HepG2 (cell line): ENCODE data around the gene ZER1. TPM values are rescaled to one million over a fixed set of nuclear protein-coding genes. Genes with fewer than 3 reads are reported as not detected.

Experiments used
- ATAC-seq: fragments of 200-7000 bp; cut with Tn5 transposase; 3 replicates; pipeline ENCODE4 v1.9.1; 2020; ENCODE audit warnings: mild to moderate bottlenecking, moderate library complexity
- BruUV-seq: library from RNA; stranded (reverse); fragments of 400-500 nt; replicated peaks from 2 replicates; lab custom pipeline; 2021; lab: Mats Ljungman, UMichigan
- CTCF ChIA-PET: fragments of 300-600 bp; formaldehyde crosslinking; extraction: SDS; loops from one replicate; lab custom pipeline; 2021; ENCODE audit warnings: low total read pairs, inconsistent platforms, low intra/inter-chr PET ratio; lab: Yijun Ruan, JAX
- POLR2A ChIA-PET: fragments of 350-600 bp; sonication (Branson Sonifier 250); formaldehyde crosslinking; loops from one replicate; lab custom pipeline; 2020; ENCODE audit warnings: antibody characterized with exemption, inconsistent platforms; lab: Yijun Ruan, JAX
- DNase-seq: peaks from one replicate; pipeline ENCODE4 v3.0.0-alpha.2; 2015; ENCODE audit warnings: low spot score
- FAIRE-seq: peaks from 3 replicates; lab custom pipeline; 2011; peaks lifted over from hg19 to GRCh38; lab: Jason Lieb, UNC
- H2AFZ ChIP-seq: one replicate; pipeline ENCODE4 v1.6.1; 2011; ENCODE audit warnings: low read length, inconsistent platforms
- H3K27ac ChIP-seq: fragments of 300-600 bp; 3 replicates; pipeline ENCODE4 v1.8.0; 2011; ENCODE audit warnings: mixed run types, mild to moderate bottlenecking, mixed read lengths, low read length, inconsistent platforms; ENCODE audit not compliant: insufficient read depth; ENCODE audit errors: extremely low read length
- H3K27me3 ChIP-seq, 2 experiments: fragments of 200-600 bp in 1 of 2; 2 replicates in 1 of 2; 3 replicates in 1 of 2; pipeline versions ENCODE4 v1.6.0 to v1.8.0; 2011; ENCODE audit warnings: low read length in 2 of 2, mild to moderate bottlenecking in 2 of 2, moderate library complexity in 2 of 2, inconsistent platforms in 1 of 2; ENCODE audit not compliant: insufficient read depth in 2 of 2, control insufficient read depth in 1 of 2
- H3K36me3 ChIP-seq, 2 experiments: fragments of 200-600 bp in 1 of 2; replicated peaks in 1 of 2; 2 replicates in 1 of 2; 3 replicates in 1 of 2; pipeline versions ENCODE4 v1.5.1 to v1.8.0; 2011; ENCODE audit warnings: low read length in 2 of 2, inconsistent platforms in 1 of 2; ENCODE audit not compliant: insufficient read depth in 2 of 2, control insufficient read depth in 1 of 2
- H3K4me1 ChIP-seq: 2 replicates; pipeline ENCODE4 v1.5.1; 2012; ENCODE audit warnings: low read length, inconsistent platforms; ENCODE audit not compliant: insufficient read depth
- H3K4me2 ChIP-seq: 2 replicates; pipeline ENCODE4 v1.6.0; 2011; ENCODE audit warnings: low read depth, low read length, inconsistent platforms
- H3K4me3 ChIP-seq, 3 experiments: fragments of 200-600 bp in 1 of 3; sonication (generic), shearing (Covaris generic) in 1 of 3; replicated peaks in 1 of 3; 2 replicates each; pipeline ENCODE4 v1.5.1; 2011 to 2016; ENCODE audit warnings: low read length in 3 of 3, inconsistent platforms in 2 of 3, low read depth in 2 of 3, mild to moderate bottlenecking in 2 of 3, control low read depth in 1 of 3, mixed read lengths in 1 of 3; ENCODE audit not compliant: insufficient read depth in 1 of 3
- H3K79me2 ChIP-seq: one replicate; pipeline ENCODE4 v1.6.1; 2011; ENCODE audit warnings: low read length, inconsistent platforms; ENCODE audit not compliant: insufficient read depth
- H3K9ac ChIP-seq: 2 replicates; pipeline ENCODE4 v1.6.0; 2011; ENCODE audit warnings: mild to moderate bottlenecking, low read depth, low read length, inconsistent platforms; ENCODE audit not compliant: insufficient read depth
- H3K9me3 ChIP-seq: 2 replicates; pipeline ENCODE4 v1.5.1; 2012; ENCODE audit warnings: mild to moderate bottlenecking, low read length
- H4K20me1 ChIP-seq: 2 replicates; pipeline ENCODE4 v1.6.0; 2011; ENCODE audit warnings: inconsistent platforms, mild to moderate bottlenecking, low read length, moderate library complexity; ENCODE audit not compliant: insufficient read depth
- AGO2 ChIP-seq: fragments of 200-400 bp; formaldehyde crosslinking; optimal IDR thresholded peaks from 2 replicates; pipeline ENCODE3; 2017; ENCODE audit warnings: mild to moderate bottlenecking, low read depth, low read length, moderate library complexity
- ARID5B ChIP-seq: IDR thresholded peaks from 2 replicates; pipeline ENCODE4 v1.4.0; 2020; ENCODE audit warnings: mild to moderate bottlenecking, missing genetic modification reagents
- NCOA2 ChIP-seq: sonication (generic); formaldehyde crosslinking; IDR thresholded peaks from 2 replicates; pipeline ENCODE4 v1.8.0; 2022; ENCODE audit warnings: inconsistent platforms
- POLR2AphosphoS5 ChIP-seq: IDR thresholded peaks from 2 replicates; pipeline ENCODE4 v1.6.1; 2012; ENCODE audit warnings: low read depth, low read length
- RXRB ChIP-seq: IDR thresholded peaks from 2 replicates; pipeline ENCODE4 v1.6.1; 2016; ENCODE audit warnings: borderline replicate concordance, missing genetic modification reagents, missing compliant biosample characterization
- WGBS: methylation state at CpG from one replicate; pipeline ENCODE4 v1.1.6; 2017; ENCODE audit warnings: low lambda C conversion rate; 5-methylcytosine and 5-hydroxymethylcytosine counted together
- in situ Hi-C: cut with HindIII; loops from 2 replicates; pipeline ENCODE4 v1.10.0; 2017; ENCODE audit warnings: low pct_unique_long_range_greater_than_20kb; ENCODE audit not compliant: extremely low pct_ligation_motif_present
- intact Hi-C: fragments of 100-400 bp; cut with micrococcal nuclease; formaldehyde crosslinking; loops from one replicate; pipeline ENCODE4 v1.10.0; 2022; ENCODE audit not compliant: unreplicated experiment
- polyA plus RNA-seq, 8 experiments: library from polyadenylated mRNA; depleted of rRNA in 3 of 8; stranded (reverse) in 7 of 8; unstranded in 1 of 8; fragments of >200 nt; fragmentation: Illumina TruSeq in 4 of 8; extraction: Trizol in 4 of 8; gene quantifications; 2 replicates each; pipeline versions ENCODE4 v1.2.1 to v1.2.3, GENCODE V29; 2011 to 2016; ENCODE audit warnings: low read depth in 4 of 8, missing spikeins in 1 of 8, mixed read lengths in 1 of 8; ENCODE audit not compliant: insufficient read depth in 1 of 8
- total RNA-seq, 5 experiments: library from RNA; depleted of rRNA; stranded (reverse); fragments of >200 nt; fragmentation: Illumina TruSeq; extraction: Trizol; gene quantifications; 2 replicates each; pipeline ENCODE4 v1.2.3, GENCODE V29; 2016; ENCODE audit warnings: low read depth in 1 of 5
- TF ChIP-seq, protein P1 (sequence below): sonication (generic); formaldehyde crosslinking; IDR thresholded peaks from 2 replicates; pipeline ENCODE4 v1.8.0; 2022; ENCODE audit warnings: missing genetic modification reagents, mild to moderate bottlenecking, borderline replicate concordance

The ZER1 gene
- total and polyA plus RNA-seq, 2 of the 13 experiments (the other 11 are each of a cell fraction or from before 2014, with no cell fraction given): 7.7 to 40.0 TPM

DNA sequence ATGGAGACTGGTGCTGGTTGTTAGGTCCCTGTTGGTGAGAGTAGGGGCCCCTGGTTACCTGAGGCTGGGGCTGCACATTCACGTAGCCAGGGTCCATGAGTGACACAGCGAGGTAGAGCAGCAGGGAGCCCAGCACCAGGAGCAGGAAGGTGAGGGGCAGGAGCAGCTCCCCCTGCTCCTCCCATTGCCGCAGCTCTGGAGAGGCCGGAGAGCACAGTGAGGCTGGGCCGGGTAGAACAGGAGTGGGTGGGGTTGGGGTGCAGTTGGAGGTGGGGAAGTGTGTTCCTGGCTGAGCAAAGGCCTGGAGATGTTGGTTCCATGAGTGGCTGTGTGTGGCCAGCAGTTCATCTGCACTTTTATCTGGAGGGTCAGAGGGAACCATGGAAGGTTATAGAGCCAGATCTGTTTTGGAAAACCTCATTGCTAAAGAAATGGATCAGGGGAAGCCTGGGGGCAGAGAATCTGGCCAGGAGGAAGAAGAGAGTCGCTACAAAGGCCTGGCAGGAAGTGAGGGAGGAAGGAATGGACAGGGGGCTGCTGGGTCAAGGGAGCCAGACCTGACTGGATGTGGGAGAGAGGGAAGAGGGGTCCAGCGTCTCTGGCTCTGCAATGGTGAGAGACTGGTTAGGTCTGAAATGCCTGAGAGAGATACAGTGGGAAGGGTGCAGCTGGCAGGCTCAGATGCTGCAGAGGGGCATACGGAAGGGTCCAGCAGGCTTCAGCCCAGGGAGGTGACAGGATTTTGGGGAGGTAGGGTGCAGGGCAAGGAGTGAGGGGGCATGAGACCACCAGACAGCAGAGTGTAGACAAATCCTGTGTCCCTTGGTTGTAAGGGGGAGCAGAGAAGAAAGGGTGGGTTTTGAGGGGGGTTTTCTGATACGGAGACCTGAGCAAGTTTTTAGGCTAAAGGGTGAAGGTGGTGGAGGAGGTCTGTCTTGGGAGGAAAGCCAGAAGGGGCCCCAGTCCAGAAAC lies 49.1 kb downstream of the ZER1 start:
- peaks cover 7% of the 10 kb centered on the region for H3K79me2 ChIP-seq
- H2AFZ ChIP-seq: no peak overlapping the region
- no peaks in the 10 kb centered on the region for H4K20me1 ChIP-seq
- no peaks in the 10 kb centered on the region for H3K27me3 ChIP-seq
- ChIA-PET POLR2A (interaction anchor here (0.9 to 3.3 kb wide), 4 partner anchors 25 to 96 kb away, joined by 4 to 20 read pairs (median 10); partner anchors contain the start of gene ENDOG), CTCF (no interaction called here)
- peak overlapping the region; percentile 85 for H3K4me2 ChIP-seq
- peaks cover 47% of the 10 kb centered on the region for H3K4me1 ChIP-seq
- FAIRE-seq (no peak), ATAC-seq (no peak), DNase-seq (no peak)
- H3K27ac ChIP-seq: peak overlapping the region; percentile 19
- peak overlapping the region; percentile 76; the same call in 1 of the 2 replicates for H3K9ac ChIP-seq
- H3K36me3 ChIP-seq: no peaks in the 10 kb centered on the region; a peak in 1 of 5 replicates
- 73% methylated on average over 9 of the region's 9 CpGs for WGBS
- intact Hi-C loops: no loop called here
- in situ Hi-C loops: no loop called here
- no TSS peak for BruUV-seq
- peak overlapping the region; percentile 70 to 88 (median 74); a peak in 5 of 6 replicates for H3K4me3 ChIP-seq
- H3K9me3 ChIP-seq: no peaks in the 10 kb centered on the region
- TF ChIP-seq NCOA2 (CRISPR knock-in tag) (no peak), POLR2AphosphoS5 (peak; percentile 26), RXRB (CRISPR knock-in tag) (no peak), AGO2 (peak; percentile 20), ARID5B (no peak)
- TF ChIP-seq, protein P1, sequence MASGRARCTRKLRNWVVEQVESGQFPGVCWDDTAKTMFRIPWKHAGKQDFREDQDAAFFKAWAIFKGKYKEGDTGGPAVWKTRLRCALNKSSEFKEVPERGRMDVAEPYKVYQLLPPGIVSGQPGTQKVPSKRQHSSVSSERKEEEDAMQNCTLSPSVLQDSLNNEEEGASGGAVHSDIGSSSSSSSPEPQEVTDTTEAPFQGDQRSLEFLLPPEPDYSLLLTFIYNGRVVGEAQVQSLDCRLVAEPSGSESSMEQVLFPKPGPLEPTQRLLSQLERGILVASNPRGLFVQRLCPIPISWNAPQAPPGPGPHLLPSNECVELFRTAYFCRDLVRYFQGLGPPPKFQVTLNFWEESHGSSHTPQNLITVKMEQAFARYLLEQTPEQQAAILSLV (CRISPR knock-in tag): no peak
